GM23338 (cell line): ENCODE measurements around the gene DGKG.

Source experiments
- CREB1 ChIP-seq: fragments of 250-450 bp; sonication (Bioruptor Pico); IDR thresholded peaks from 2 replicates; pipeline ENCODE4 v1.5.0; 2020; ENCODE audit warnings: low read depth, mild to moderate bottlenecking, moderate library complexity
- EZH2 ChIP-seq: fragments of 200-600 bp; sonication (generic); IDR thresholded peaks from one replicate; pipeline ENCODE4 v1.8.0; 2017; ENCODE audit warnings: antibody characterized with exemption, mild to moderate bottlenecking, low read depth; ENCODE audit not compliant: unreplicated experiment
- EZH2phosphoT487 ChIP-seq: fragments of 200-600 bp; sonication (generic); IDR thresholded peaks from one replicate; pipeline ENCODE4 v1.8.1; 2018; ENCODE audit warnings: antibody characterized with exemption; ENCODE audit not compliant: unreplicated experiment
- JUNB ChIP-seq: IDR thresholded peaks from one replicate; pipeline ENCODE4 v1.6.1; 2016; ENCODE audit warnings: antibody characterized with exemption; ENCODE audit not compliant: unreplicated experiment
- NANOG ChIP-seq: IDR thresholded peaks from 2 replicates; pipeline ENCODE4 v1.6.1; 2016; ENCODE audit warnings: antibody characterized with exemption, borderline replicate concordance
- POLR2AphosphoS5 ChIP-seq: IDR thresholded peaks from 2 replicates; pipeline ENCODE4 v1.6.1; 2016; ENCODE audit warnings: antibody characterized with exemption, low read depth
- ZNF114 ChIP-seq: fragments of 250-450 bp; sonication (Bioruptor Pico); IDR thresholded peaks from 2 replicates; pipeline ENCODE4 v1.5.0; 2020; ENCODE audit warnings: mild to moderate bottlenecking, moderate library complexity
- ZNF331 ChIP-seq: fragments of 250-450 bp; sonication (Bioruptor Pico); IDR thresholded peaks from 2 replicates; pipeline ENCODE4 v1.5.0; 2020; ENCODE audit warnings: low read depth, mild to moderate bottlenecking, moderate library complexity
- TF ChIP-seq, protein P1 (sequence below), 2 experiments: fragments of 200-600 bp in 1 of 2; sonication (generic) in 1 of 2; conservative IDR thresholded peaks; 2 replicates each; pipeline versions ENCODE4 v1.5.1 to v1.6.1; 2016 to 2017; ENCODE audit warnings: antibody characterized with exemption in 2 of 2, low read depth in 2 of 2, mild to moderate bottlenecking in 2 of 2, moderate library complexity in 1 of 2
- TF ChIP-seq, protein P2 (sequence below): IDR thresholded peaks from one replicate; pipeline ENCODE4 v1.6.1; 2018; ENCODE audit warnings: antibody characterized with exemption; ENCODE audit not compliant: unreplicated experiment

DNA sequence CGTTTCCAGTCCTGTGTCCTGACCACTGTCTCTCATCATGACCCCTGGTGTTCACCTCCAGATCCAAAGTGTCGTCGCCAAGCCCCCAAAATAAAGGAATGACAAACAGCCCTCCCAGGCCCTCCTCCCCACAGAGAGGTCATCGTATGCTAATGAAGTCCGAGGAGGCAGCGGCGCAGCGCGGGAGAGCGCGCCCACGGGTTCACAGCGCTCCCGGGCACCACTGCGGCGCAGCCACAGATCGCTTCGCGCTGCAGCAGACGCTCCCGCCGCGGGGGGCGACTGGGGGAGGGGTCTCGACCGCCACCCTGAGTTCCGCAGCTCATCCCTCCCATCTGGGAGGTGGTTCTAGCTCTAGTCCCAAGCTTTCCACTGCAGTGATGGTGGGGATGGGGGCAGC, 1.3 kb downstream of the DGKG start:
- TF ChIP-seq, protein P1, sequence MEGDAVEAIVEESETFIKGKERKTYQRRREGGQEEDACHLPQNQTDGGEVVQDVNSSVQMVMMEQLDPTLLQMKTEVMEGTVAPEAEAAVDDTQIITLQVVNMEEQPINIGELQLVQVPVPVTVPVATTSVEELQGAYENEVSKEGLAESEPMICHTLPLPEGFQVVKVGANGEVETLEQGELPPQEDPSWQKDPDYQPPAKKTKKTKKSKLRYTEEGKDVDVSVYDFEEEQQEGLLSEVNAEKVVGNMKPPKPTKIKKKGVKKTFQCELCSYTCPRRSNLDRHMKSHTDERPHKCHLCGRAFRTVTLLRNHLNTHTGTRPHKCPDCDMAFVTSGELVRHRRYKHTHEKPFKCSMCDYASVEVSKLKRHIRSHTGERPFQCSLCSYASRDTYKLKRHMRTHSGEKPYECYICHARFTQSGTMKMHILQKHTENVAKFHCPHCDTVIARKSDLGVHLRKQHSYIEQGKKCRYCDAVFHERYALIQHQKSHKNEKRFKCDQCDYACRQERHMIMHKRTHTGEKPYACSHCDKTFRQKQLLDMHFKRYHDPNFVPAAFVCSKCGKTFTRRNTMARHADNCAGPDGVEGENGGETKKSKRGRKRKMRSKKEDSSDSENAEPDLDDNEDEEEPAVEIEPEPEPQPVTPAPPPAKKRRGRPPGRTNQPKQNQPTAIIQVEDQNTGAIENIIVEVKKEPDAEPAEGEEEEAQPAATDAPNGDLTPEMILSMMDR (conservative IDR thresholded peaks at IDR 0.05; ENCODE audit: low read depth in 2 of 2): no peak
- TF ChIP-seq EZH2 (no peak), ZNF331 (no peak), EZH2phosphoT487 (no peak), POLR2AphosphoS5 (no peak), CREB1 (CRISPR knock-in tag) (no peak), JUNB (no peak), ZNF114 (CRISPR knock-in tag) (no peak), NANOG (no peak)
- TF ChIP-seq, protein P2, sequence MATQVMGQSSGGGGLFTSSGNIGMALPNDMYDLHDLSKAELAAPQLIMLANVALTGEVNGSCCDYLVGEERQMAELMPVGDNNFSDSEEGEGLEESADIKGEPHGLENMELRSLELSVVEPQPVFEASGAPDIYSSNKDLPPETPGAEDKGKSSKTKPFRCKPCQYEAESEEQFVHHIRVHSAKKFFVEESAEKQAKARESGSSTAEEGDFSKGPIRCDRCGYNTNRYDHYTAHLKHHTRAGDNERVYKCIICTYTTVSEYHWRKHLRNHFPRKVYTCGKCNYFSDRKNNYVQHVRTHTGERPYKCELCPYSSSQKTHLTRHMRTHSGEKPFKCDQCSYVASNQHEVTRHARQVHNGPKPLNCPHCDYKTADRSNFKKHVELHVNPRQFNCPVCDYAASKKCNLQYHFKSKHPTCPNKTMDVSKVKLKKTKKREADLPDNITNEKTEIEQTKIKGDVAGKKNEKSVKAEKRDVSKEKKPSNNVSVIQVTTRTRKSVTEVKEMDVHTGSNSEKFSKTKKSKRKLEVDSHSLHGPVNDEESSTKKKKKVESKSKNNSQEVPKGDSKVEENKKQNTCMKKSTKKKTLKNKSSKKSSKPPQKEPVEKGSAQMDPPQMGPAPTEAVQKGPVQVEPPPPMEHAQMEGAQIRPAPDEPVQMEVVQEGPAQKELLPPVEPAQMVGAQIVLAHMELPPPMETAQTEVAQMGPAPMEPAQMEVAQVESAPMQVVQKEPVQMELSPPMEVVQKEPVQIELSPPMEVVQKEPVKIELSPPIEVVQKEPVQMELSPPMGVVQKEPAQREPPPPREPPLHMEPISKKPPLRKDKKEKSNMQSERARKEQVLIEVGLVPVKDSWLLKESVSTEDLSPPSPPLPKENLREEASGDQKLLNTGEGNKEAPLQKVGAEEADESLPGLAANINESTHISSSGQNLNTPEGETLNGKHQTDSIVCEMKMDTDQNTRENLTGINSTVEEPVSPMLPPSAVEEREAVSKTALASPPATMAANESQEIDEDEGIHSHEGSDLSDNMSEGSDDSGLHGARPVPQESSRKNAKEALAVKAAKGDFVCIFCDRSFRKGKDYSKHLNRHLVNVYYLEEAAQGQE: no peak
